Large intestine (tissue), 3 donors: ENCODE results near the gene RYR1. TPM values are rescaled to one million over a fixed set of nuclear protein-coding genes. Genes with fewer than 3 reads are reported as not detected.
A peak's percentile ranks its signal among the peaks of the same experiment; 100 is the strongest.
"Not testable (repeated sequence)": the region's sequence is repeated elsewhere in the genome, so short reads cannot be mapped to it uniquely, and the experiment has no call there.

Experiments used
- DNase-seq, 2 donors: peaks; one replicate each; pipeline versions ENCODE4 v3.0.0 to v3.0.0-alpha.2; 2013
- H3K27ac ChIP-seq: one replicate; pipeline ENCODE4 v1.5.1; 2013; ENCODE audit warnings: low read length
- H3K27me3 ChIP-seq: 2 replicates; pipeline ENCODE4 v1.6.1; 2013; ENCODE audit warnings: low read length; ENCODE audit not compliant: control insufficient read depth, insufficient read depth
- H3K36me3 ChIP-seq: 2 replicates; pipeline ENCODE4 v1.6.1; 2013; ENCODE audit warnings: low read length; ENCODE audit not compliant: control insufficient read depth, insufficient read depth
- H3K4me1 ChIP-seq: one replicate; pipeline ENCODE4 v1.6.1; 2013; ENCODE audit warnings: low read length; ENCODE audit not compliant: control insufficient read depth, insufficient read depth
- H3K4me3 ChIP-seq: one replicate; pipeline ENCODE4 v1.5.1; 2013; ENCODE audit warnings: low read length
- H3K9me3 ChIP-seq: one replicate; pipeline ENCODE4 v1.6.1; 2013; ENCODE audit warnings: mild to moderate bottlenecking, low read depth, low read length, moderate library complexity; ENCODE audit not compliant: control insufficient read depth
- WGBS: methylation state at CpG from one replicate; pipeline ENCODE4 v1.1.5; 2013; ENCODE audit warnings: low lambda C conversion rate; ENCODE audit not compliant: insufficient coverage; 5-methylcytosine and 5-hydroxymethylcytosine counted together
- polyA plus RNA-seq: library from polyadenylated mRNA; unstranded; fragments of 120-200 nt; gene quantifications from one replicate; pipeline ENCODE4 v1.2.1, GENCODE V29; 2013

The RYR1 gene
- polyA plus RNA-seq, 1 donor: 2.9 TPM

GRCh38 chr19:38624822-38625221 is 191.3 kb downstream of the RYR1 start:
- Histone ChIP-seq H3K27ac (no peak overlapping the region), H3K36me3 (peaks cover 75% of the 10 kb centered on the region), H3K27me3 (no peaks in the 10 kb centered on the region), H3K4me3 (no peak overlapping the region), H3K4me1 (peaks cover 4% of the 10 kb centered on the region), H3K9me3 (no peaks in the 10 kb centered on the region)
- 100% methylated on average over 1 of the region's 3 CpGs for WGBS
- DNase-seq: no peak

- no peak overlapping the region for H3K27ac ChIP-seq
- no peaks in the 10 kb centered on the region for H3K27me3 ChIP-seq
- H3K36me3 ChIP-seq: peaks cover 66% of the 10 kb centered on the region
- no peaks in the 10 kb centered on the region for H3K9me3 ChIP-seq
- no peak for DNase-seq
- H3K4me1 ChIP-seq: no peaks in the 10 kb centered on the region
- WGBS: no CpG with 5 or more reads among the region's 4 CpGs
- H3K4me3 ChIP-seq: no peak overlapping the region
Observed at GRCh38 chr19:38626401-38626800, 192.9 kb downstream of the RYR1 start.

GRCh38 chr19:38629568-38629967 is 196.1 kb downstream of the RYR1 start:
- H3K27me3 ChIP-seq: no peaks in the 10 kb centered on the region
- peaks cover 55% of the 10 kb centered on the region for H3K36me3 ChIP-seq
- no peaks in the 10 kb centered on the region for H3K9me3 ChIP-seq
- DNase-seq: no peak
- H3K4me3 ChIP-seq: no peak overlapping the region
- no CpG with 5 or more reads among the region's 6 CpGs for WGBS
- peaks cover 3% of the 10 kb centered on the region for H3K4me1 ChIP-seq
- H3K27ac ChIP-seq: no peak overlapping the region

- WGBS: no CpG with 5 or more reads among the region's 11 CpGs
- H3K36me3 ChIP-seq: peaks cover 53% of the 10 kb centered on the region
- H3K4me3 ChIP-seq, H3K27me3 ChIP-seq, DNase-seq, H3K9me3 ChIP-seq: not testable (repeated sequence)
- H3K27ac ChIP-seq: peak overlapping the region; percentile 46
- H3K4me1 ChIP-seq: peaks cover 16% of the 10 kb centered on the region
Observed at GRCh38 chr19:38631301-38631700, 197.8 kb downstream of the RYR1 start.

- DNase-seq: peak in 1 of 2 donors; percentile 58
- Histone ChIP-seq H3K27ac (peak overlapping the region; percentile 65), H3K4me1 (peaks cover 21% of the 10 kb centered on the region), H3K36me3 (peaks cover 49% of the 10 kb centered on the region)
- H3K4me3 ChIP-seq, H3K9me3 ChIP-seq, H3K27me3 ChIP-seq: not testable (repeated sequence)
- WGBS: no CpG with 5 or more reads among the region's 7 CpGs
Observed at GRCh38 chr19:38631811-38632475, 198.5 kb downstream of the RYR1 start.

- no peak overlapping the region for H3K4me3 ChIP-seq
- no peaks in the 10 kb centered on the region for H3K9me3 ChIP-seq
- H3K4me1 ChIP-seq: peaks cover 24% of the 10 kb centered on the region
- H3K36me3 ChIP-seq: peaks cover 44% of the 10 kb centered on the region
- H3K27me3 ChIP-seq: no peaks in the 10 kb centered on the region
- WGBS: no CpG with 5 or more reads among the region's 16 CpGs
- peak overlapping the region; percentile 65 for H3K27ac ChIP-seq
- no peak for DNase-seq
Observed at GRCh38 chr19:38632476-38633213, 199.2 kb downstream of the RYR1 start.

- Histone ChIP-seq H3K4me1 (peaks cover 24% of the 10 kb centered on the region), H3K36me3 (peaks cover 30% of the 10 kb centered on the region), H3K27ac (peak overlapping the region; percentile 41), H3K27me3 (no peaks in the 10 kb centered on the region), H3K9me3 (no peaks in the 10 kb centered on the region), H3K4me3 (no peak overlapping the region)
- DNase-seq: peak in 1 of 2 donors; percentile 59
- no CpG with 5 or more reads among the region's 17 CpGs for WGBS
Observed at GRCh38 chr19:38634757-38635482, 201.4 kb downstream of the RYR1 start.

GRCh38 chr19:38635483-38636399 is 202.2 kb downstream of the RYR1 start:
- H3K36me3 ChIP-seq: peaks cover 28% of the 10 kb centered on the region
- H3K27me3 ChIP-seq: no peaks in the 10 kb centered on the region
- WGBS: no CpG with 5 or more reads among the region's 17 CpGs
- H3K4me3 ChIP-seq: no peak overlapping the region
- no peak for DNase-seq
- no peaks in the 10 kb centered on the region for H3K9me3 ChIP-seq
- H3K4me1 ChIP-seq: peaks cover 24% of the 10 kb centered on the region
- peak overlapping the region; percentile 87 for H3K27ac ChIP-seq
